Left lung (tissue), 10 donors: ENCODE data around the gene TRERF1. TPM values are rescaled to one million over a fixed set of nuclear protein-coding genes. Genes with fewer than 3 reads are reported as not detected.

Experiments
- ATAC-seq: fragments of 200-7000 bp; cut with Tn5 transposase; one replicate; pipeline ENCODE4 v1.9.1; 2020; ENCODE audit warnings: moderate library complexity
- DNase-seq, 4 donors: peaks; one replicate each; pipeline ENCODE4 v3.0.0-alpha.2; 2013 to 2020
- H3K27ac ChIP-seq, 2 donors: fragments of 200-600 bp; sonication (generic) in 1 of 2; one replicate each; pipeline versions ENCODE4 v1.5.0 to v1.8.0; 2020 to 2021
- H3K27me3 ChIP-seq, 2 donors: fragments of 200-600 bp; sonication (generic) in 1 of 2; one replicate each; pipeline versions ENCODE4 v1.5.0 to v1.8.0; 2020 to 2021
- H3K36me3 ChIP-seq, 2 donors: fragments of 200-600 bp; sonication (generic) in 1 of 2; one replicate each; pipeline versions ENCODE4 v1.5.0 to v1.8.0; 2020 to 2021
- H3K4me1 ChIP-seq, 2 donors: fragments of 200-600 bp; one replicate each; pipeline ENCODE4 v1.8.0; 2021
- H3K4me3 ChIP-seq, 2 donors: fragments of 200-600 bp; sonication (generic) in 1 of 2; one replicate each; pipeline versions ENCODE4 v1.5.0 to v1.8.0; 2020 to 2021; ENCODE audit warnings: mild to moderate bottlenecking in 1 of 2
- H3K9me3 ChIP-seq, 2 donors: fragments of 200-600 bp; sonication (generic) in 1 of 2; one replicate each; pipeline versions ENCODE4 v1.5.0 to v1.8.0; 2020 to 2021
- CTCF ChIP-seq, 2 donors: fragments of 200-600 bp; sonication (generic) in 1 of 2; IDR thresholded peaks; one replicate each; pipeline versions ENCODE4 v1.5.0 to v1.8.0; 2021; ENCODE audit warnings: antibody characterized with exemption in 2 of 2
- intact Hi-C, 2 donors: fragments of 100-400 bp; cut with DNase I; formaldehyde crosslinking; loops; one replicate each; pipeline versions ENCODE4 v1.11.2 to v1.14.2; 2022
- polyA plus RNA-seq, 6 donors: library from polyadenylated mRNA; unstranded; fragments of 120-200 nt; gene quantifications; one replicate each; pipeline ENCODE4 v1.2.1, GENCODE V29; 2013; ENCODE audit not compliant: insufficient read length in 6 of 6
- total RNA-seq, 2 donors: library from RNA; stranded (reverse); fragmentation: NEBNext Ultra II Directional; extraction: Animal tissue kit (Norgen Biotek cat#: 25700); gene quantifications; one replicate each; pipeline ENCODE4 v1.2.1, GENCODE V29; 2021
- donor health status: DM: no; HTN: yes; CAD: no.
- donor health status: DM: no; HTN: no; CAD: no.

The TRERF1 gene
- total and polyA plus RNA-seq, 8 donors: 3.7 to 24.9 (median 20.7) TPM

GRCh38 chr6:42184475-42184874 lies 267.3 kb downstream of the TRERF1 start:
- intact Hi-C loops: no loop called here

DNA sequence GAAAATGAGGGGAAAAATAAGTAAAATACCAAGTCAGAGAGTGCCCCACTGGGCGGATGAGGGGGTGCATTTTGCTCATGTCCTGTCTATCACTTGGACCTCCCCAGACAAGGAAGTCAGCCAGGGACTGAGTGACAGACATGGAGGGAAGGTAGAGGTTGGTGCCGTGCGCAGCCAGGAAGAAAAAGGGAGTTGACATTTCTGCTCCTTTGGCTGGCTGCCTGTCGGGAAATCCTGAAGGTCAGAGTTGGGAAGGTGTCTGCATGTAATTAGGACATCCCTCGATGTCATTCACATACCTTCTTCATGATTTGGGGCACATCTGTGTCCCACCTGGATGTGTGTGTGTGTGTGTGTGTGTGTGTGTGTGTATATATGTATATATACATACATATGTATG lies 269.6 kb downstream of the TRERF1 start:
- ATAC-seq (no peak), DNase-seq (no peak)
- H3K27ac ChIP-seq: no peak overlapping the region
- no peaks in the 10 kb centered on the region for H3K9me3 ChIP-seq
- no peak for TF ChIP-seq CTCF (IDR thresholded peaks at IDR 0.05)
- peaks cover 0 to 15% of the 10 kb centered on the region in 2 donors for H3K27me3 ChIP-seq
- H3K36me3 ChIP-seq: no peaks in the 10 kb centered on the region
- H3K4me1 ChIP-seq: peaks cover 0 to 4% of the 10 kb centered on the region in 2 donors
- H3K4me3 ChIP-seq: no peak overlapping the region
- intact Hi-C loops: no loop called here

More at GRCh38 chr6:42184475-42184874, 267.3 kb downstream of the TRERF1 start:
- no peak for TF ChIP-seq CTCF (IDR thresholded peaks at IDR 0.05)
- H3K4me1 ChIP-seq: no peaks in the 10 kb centered on the region
- ATAC-seq (no peak), DNase-seq (no peak)
- no peak overlapping the region for H3K27ac ChIP-seq
- no peak overlapping the region for H3K4me3 ChIP-seq
- H3K27me3 ChIP-seq: no peaks in the 10 kb centered on the region
- no peaks in the 10 kb centered on the region for H3K9me3 ChIP-seq
- H3K36me3 ChIP-seq: no peaks in the 10 kb centered on the region

DNA sequence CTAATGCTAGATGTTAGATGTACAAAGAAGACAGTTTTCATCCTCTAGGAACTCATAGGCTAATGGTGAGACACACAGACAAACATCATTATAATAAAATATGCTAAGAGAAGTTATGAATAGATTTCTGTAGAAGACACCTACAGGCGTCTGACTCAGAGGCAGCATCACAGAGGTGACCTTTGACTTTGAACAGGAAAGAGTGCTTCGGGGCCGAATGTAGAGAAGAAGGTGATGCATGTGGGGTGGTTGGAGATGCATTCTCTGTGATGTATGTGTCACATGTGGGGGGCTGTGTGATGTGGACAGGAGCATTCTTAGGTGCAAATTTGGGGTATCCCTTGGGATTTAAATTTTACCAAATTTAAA lies 271.8 kb downstream of the TRERF1 start:
- TF ChIP-seq CTCF (IDR thresholded peaks at IDR 0.05): no peak
- H3K27me3 ChIP-seq: peaks cover 0 to 15% of the 10 kb centered on the region in 2 donors
- no peak overlapping the region for H3K27ac ChIP-seq
- no peak overlapping the region for H3K4me3 ChIP-seq
- DNase-seq: no peak
- intact Hi-C loops: no loop called here
- peaks cover 0 to 4% of the 10 kb centered on the region in 2 donors for H3K4me1 ChIP-seq
- H3K9me3 ChIP-seq: no peaks in the 10 kb centered on the region
- ATAC-seq: no peak
- H3K36me3 ChIP-seq: no peaks in the 10 kb centered on the region

GRCh38 chr6:42179261-42179944 lies 272.3 kb downstream of the TRERF1 start:
- peaks cover 0 to 15% of the 10 kb centered on the region in 2 donors for H3K27me3 ChIP-seq
- H3K36me3 ChIP-seq: no peaks in the 10 kb centered on the region
- H3K4me3 ChIP-seq: no peak overlapping the region
- no peak for DNase-seq
- H3K4me1 ChIP-seq: peaks cover 0 to 4% of the 10 kb centered on the region in 2 donors
- no peak for ATAC-seq
- TF ChIP-seq CTCF (IDR thresholded peaks at IDR 0.05): no peak
- intact Hi-C loops: no loop called here
- H3K9me3 ChIP-seq: no peaks in the 10 kb centered on the region
- H3K27ac ChIP-seq: no peak overlapping the region

DNA sequence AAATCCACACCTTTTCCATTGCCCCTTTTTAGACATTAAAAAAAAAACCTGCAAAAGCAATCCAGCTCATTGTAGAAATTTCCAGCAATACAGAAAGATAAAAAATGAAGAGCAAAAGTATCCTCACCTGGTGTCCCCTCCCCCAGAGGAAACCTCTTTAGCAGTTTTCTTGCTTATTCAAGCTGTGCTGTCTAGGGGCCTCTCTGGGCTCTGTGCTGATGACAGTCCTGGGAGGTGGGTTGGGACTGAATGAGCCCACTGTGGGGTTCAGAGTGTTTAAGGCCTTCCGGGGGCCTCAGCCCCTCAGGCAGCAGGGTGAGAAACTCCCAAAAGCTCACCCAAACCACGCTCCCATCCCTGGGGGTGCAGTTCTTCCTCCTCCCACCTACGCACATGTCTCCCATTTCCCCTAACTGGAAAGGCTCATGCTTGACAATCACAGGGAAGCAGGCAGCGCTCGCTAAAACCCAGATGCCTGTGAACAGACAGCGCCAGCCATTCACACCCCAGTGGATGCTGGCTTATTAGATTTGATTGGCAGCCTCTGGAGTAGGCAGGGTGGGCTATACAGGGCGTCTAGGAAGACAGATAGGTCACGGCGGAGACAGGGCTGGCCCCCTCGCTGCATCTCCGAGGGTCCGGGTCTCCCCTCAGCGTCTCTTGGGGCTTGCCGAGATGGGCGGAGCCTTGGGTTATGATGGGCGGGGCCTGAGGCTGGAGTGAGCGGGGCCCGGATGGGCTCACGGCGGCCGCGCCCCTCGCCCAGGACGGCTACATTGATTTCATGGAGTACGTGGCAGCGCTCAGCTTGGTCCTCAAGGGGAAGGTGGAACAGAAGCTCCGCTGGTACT lies 274.0 kb downstream of the TRERF1 start:
- DNase-seq: peak in 1 of 4 donors; percentile 8

More for the DNA sequence above, 274.0 kb downstream of the TRERF1 start:
- ATAC-seq: no peak
- Histone ChIP-seq H3K4me3 (no peak overlapping the region), H3K36me3 (no peaks in the 10 kb centered on the region), H3K4me1 (peaks cover 0 to 4% of the 10 kb centered on the region in 2 donors), H3K27ac (no peak overlapping the region), H3K9me3 (no peaks in the 10 kb centered on the region), H3K27me3 (peaks cover 0 to 15% of the 10 kb centered on the region in 2 donors)
- intact Hi-C loops: no loop called here
- TF ChIP-seq CTCF (IDR thresholded peaks at IDR 0.05): no peak
